Stimulated activated naive CD8-positive, alpha-beta T cell treated with anti-CD3 and anti-CD28 coated beads, Interleukin-15, Interleukin-2, amounts not matched to agents 100 U/mL and 50 U/mL, for 24 hours (primary cell): ENCODE measurements around the gene TRAPPC14.

ENCODE experiments used
- ATAC-seq: fragments of 150-1000 bp; cut with Tn5 transposase; one replicate; pipeline ENCODE4 v1.10.0; 2021
- DNase-seq: peaks from one replicate; pipeline ENCODE4 v3.0.0; 2021

Gene TRAPPC14

DNA sequence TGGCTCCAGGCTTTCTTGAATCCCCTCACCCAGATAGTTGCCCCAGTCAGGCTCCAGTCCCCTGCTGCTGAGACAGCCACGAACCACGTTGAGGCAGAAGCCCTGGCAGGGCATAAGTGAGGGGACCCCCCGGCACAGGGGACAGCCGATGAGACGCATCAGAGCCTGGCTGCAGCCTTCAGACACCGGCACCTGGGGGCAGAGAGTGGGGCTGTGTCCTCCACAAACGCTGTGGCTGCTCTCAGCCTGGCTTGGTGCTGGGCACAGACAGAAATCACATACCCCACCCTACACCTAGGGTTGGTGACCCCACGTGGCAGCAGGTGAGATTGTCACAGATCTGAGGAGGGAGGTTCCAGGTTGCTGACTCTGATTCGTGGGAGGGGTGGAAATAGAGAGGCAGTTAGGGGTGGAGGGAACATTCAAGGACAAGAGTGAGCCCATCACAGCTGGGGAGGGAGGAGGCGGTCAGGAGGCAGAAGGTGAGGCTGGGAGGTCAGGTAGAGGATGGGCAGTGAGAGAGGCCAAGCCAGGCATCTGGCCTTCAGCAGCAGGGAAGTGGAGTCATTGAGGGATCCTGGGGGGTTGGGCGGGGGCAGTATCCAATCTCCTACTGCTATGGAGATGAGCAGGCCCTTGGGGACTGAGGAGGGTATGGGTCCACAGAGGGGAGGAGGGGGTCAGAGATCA lies 15.4 kb upstream of the TRAPPC14 start:
- DNase-seq = no peak
- no peak for ATAC-seq

DNA sequence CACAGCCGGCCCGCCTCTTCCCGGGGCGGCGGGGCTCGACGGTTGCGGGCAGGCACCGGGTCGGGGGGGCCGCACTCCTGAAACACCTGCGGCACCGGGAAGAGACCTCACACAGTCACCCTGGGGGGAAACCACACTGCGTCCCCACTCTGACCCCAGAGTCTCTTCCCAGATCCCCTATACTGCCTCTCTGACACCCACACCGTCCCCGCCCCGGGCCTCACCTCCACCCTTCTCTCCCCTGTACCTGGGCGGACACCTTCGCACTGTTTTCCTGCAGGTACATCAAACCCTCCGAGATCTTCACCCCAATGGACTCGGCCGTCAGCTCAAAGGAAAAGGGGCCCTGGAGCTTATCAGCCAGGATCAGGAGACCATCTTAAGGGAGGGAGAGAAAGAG lies 13.3 kb upstream of the TRAPPC14 start:
- no peak for DNase-seq
- no peak for ATAC-seq

DNA sequence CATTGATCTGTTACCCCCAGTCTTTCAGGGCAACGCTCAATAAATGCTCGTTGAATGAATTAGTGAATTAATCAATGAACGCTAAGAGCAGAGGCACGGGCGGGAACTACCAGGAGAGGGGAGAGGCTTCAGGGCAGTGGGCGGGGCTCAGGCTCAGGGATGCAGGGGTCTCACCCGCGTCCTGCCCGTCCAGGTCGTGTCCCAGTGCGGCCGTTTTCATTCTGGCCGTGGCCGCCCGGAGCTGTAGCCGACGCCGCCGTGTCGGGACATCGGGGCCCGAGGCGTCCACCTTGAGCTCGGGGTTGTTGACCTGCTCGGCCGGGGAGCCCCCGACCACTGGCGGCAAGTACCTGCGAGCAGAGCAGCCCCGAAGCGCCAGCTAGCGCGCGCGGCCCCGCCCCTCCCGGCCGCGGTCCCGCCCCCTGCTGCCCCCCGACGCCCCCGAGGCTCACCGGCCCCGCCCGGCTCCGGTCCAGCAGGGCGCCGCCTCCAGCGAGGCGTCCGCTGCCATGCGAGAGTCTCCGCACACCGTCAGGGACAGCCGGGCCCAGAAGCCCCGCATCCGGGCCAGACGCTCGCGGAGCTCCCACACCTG lies 12.7 kb upstream of the TRAPPC14 start:
- peak; percentile 41 for DNase-seq

DNA sequence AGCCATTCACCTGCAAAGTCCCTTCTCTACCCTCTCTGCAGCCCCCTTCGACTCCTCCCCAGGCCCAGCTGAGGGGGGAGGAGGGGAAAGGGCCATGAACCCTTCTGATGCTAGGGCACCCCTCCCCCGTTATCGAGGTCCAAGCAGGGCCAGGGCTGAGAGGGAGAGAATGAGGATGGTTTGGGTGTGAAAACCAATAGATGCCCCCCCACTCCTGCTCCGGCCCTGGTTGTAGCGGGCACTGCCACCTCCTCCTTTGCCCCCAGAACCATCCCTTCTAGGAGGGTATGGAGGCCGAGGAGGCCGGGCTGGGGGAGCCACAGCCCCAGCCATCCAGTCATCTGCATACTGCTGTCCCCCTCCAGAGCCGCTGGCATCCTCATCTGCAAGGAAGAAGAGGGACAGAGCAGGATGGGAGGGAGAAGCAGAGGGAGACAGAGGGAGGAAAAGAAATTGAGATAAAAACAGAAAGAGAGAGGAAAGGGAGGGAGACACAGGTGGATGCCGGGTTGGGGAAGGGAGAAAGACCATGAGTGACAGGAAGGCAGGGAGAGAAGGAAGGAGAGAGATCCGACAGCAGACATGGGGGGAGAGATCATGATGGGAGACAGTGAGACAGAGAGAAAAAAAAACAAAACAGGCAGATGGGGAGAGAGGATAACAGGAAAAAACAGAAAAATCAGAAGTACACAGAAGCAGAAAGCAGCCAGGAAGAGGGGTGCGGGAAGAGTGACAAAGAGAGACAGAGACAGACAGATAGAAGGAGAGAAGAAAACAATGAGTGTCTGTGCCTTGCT lies 11.8 kb upstream of the TRAPPC14 start:
- ATAC-seq (no peak), DNase-seq (no peak)

More for the DNA sequence above, 12.7 kb upstream of the TRAPPC14 start:
- peak; percentile 17 for ATAC-seq

DNA sequence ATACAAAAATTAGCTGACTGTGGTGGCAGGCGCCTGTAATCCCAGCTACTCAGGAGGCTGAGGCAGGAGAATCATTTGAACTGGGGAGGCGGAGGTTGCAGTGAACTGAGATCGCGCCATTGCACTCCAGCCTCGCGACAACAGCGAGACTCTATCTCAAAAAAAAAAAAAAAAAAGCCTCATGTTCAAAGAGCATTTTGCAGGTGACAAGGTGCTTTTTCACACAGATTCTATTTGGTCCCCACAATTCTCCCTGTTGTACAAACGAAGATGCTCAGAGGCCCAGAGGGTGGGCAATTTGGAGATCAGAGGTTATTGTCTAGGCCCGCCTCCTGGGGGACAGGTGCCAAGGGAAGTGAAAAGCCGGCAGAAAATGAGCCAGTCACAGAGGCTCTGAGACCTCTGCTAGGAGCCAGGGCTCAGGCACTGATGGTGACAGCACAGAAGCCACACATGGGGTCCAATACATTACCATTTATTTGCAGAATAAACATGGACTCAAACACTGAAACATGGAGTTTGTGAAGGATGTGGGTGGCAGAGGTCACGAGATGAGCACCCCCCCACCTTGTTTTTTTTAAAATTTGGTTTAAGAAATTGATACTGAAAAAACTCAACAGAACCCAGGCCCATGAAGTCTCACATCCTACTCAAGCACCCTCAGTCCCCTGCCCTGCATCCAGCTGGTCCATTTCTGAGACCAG lies 10.8 kb upstream of the TRAPPC14 start:
- no peak for ATAC-seq

DNA sequence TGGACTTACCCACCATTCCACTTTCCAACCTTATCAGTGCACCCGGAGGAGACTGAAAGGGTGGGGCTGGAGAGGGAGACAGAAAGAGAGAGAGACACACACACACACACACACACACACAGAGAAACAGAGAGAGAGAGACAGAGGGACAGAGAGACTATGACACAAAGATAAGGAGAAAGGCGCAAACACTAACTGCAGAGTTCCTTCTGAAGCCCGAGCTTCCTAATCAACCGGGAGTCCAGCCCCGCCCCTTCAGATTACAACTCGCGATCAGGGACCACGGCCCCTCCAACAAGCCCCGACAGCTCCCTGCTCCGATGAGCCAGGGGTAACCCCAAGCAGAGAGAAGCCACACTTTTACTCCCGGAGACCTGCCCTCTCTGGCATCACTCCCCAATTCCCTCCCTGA lies 9.4 kb upstream of the TRAPPC14 start:
- DNase-seq (no peak), ATAC-seq (no peak)

More for the DNA sequence above, 10.8 kb upstream of the TRAPPC14 start:
- DNase-seq = no peak

DNA sequence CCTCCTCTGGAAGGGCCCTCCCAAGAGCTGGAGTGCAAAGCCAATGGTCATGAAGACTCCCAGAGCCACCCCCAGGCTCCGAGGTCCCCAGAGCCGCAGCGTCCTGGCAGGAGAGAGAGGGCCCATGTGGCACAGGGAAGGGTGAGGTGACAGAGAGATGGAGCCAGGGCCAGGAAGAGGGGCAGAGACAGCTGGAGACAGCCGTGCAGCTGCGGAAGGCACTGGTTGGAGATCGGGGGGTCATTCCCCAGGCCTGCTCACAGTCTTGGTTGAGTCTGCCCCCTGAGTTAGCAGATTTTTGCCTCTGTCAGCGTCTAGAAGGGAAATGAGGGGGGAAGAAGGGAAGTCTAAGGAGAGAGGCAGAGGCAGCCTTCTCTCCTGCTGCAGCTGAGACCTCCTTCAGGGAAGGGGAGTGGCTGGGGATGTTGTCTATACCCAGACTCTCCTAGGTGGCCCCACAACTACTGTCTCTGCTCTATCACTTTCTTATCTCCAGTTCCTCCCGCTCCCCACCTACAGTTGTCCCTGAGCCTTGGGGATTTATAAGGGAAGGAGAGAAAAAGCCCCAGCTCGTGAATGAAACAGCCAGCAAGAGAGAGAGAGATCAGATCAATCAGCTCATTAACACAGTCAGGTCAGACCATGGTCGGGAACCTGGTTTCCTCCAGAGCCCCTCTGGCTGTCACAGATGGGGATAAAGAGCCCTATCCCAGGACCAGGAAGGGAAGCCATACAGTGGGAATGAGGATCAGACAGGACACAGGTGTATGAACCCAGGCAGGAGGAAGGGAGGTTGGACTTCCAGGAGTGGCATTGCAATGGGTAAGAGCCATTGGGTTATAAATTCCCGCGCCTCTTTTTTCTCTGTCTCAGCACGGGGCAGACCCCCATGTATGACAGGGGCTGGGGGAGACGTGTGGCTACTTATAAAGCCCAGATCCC lies 8.7 kb upstream of the TRAPPC14 start:
- DNase-seq (no peak), ATAC-seq (no peak)

DNA sequence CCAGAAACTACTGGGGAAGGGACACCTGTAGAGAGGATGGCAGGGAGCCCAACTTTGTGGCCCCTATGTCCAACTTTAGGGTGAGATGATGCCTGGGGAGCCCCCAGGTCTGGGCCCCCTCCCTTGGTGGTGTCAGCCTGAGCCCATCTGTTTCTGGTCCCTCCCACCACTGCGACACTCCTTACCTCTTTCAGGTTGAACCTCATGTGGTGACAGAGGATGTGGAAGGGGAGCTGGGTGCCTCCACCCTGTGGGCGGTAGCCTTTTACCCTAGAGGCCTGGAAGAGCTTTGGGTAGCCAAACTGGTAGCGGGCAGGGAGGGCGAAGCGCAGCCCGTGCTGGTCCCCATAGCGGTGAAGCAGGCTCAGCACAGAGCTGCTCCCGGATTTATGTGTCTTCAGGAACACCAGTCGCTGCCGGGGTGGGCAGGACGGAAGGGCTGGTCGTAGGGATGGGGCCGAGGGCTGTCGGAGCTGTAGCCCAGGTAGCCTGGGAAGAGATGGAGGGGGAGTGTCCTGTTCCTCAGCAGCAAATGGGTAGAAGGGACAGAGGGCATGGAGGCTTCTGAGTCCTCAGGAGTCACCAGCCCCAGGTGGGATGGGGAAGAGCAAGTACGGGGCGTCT lies 7.9 kb upstream of the TRAPPC14 start:
- DNase-seq (peak; percentile 47), ATAC-seq (peak; percentile 71)

DNA sequence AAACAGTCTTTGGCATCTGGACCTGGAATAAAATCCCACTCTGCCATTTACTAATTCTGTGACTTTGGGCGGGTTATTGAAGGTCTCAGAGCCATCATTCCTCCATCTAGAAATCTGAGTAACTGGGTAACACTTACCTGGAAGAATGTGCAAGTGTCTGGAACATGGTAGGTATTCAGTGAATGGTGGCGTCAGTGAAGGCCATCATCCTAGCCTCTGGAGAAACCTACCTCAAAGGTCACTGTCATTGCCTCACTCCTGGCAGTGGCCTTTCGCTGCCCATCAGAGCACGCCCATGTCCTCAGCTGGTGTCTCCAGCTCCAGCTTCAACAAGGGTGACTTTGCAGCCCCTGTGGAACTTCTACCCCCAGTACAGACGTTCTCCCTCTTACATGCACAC lies 5.3 kb upstream of the TRAPPC14 start:
- DNase-seq (no peak), ATAC-seq (no peak)

DNA sequence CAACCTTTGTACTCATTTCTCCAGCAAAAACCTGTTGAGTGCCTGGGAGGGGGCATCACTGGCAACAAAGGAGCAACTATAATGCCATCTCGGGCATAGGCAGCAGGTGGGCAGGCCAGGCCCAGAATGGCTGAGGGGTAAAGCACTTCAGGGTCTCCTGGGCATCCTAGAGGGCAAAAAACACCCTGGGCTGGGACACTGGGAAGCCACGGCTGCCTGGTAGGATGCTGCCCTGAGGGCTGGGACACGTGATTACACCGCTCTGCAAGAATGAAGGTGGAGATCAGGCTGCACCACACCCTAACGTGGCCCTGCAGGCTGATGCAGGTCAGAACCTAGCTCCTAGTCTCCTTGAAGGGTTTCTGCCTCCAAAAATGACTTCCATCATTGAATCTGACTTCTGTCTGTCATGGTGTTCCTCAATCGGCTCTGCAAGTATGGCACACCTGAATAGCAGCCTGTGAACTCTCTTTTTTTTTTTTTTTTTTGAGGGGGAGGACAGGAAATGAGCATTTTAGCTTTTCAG lies 4.5 kb upstream of the TRAPPC14 start:
- no peak for DNase-seq

DNA sequence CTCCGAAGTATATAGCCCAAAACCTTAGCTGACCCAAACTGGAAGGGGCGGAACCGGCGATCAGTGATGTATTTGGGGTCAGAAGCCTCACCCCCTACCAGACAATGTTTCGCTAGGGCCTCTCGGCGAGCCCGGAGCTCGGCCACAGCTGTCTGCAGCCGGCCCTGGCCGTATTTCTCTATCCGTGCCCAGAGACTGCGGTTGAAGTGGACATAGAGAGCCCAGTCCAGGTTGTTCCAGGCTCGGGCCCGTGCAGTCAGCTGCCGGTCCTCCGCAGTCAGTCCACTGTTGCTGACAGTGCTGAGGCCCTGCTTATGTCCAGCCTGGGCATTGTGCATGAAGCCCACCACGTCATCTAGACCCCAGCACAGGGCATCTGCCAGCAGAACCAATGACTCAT lies 1.5 kb upstream of the TRAPPC14 start:
- no peak for DNase-seq
- no peak for ATAC-seq

More for the DNA sequence above, 4.5 kb upstream of the TRAPPC14 start:
- no peak for ATAC-seq

DNA sequence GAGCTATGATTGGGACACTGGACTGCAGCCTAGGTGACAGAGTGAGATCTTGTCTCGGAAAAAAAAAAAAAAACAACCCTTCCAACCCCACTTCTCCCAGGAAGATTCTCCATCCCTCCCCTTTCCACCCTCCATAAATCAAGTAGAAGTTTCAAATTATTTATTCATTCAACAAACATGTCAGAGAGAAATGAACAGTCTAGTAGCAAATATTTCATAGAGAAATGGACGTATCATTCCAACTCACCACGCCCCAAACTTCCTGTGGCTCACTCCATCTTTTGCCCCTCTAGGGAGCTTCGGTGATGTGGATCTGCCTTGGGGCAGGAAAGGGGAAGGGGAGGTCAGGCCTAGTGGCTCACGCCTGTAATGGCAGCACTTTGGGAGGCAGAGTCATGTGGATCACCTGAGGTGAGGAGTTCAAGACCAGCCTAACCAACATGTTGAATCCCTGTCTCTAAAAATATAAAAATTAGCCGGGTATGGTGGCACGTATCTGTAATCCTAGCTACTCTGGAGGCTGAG lies 638 bp upstream of the TRAPPC14 start:
- DNase-seq (no peak), ATAC-seq (no peak)

DNA sequence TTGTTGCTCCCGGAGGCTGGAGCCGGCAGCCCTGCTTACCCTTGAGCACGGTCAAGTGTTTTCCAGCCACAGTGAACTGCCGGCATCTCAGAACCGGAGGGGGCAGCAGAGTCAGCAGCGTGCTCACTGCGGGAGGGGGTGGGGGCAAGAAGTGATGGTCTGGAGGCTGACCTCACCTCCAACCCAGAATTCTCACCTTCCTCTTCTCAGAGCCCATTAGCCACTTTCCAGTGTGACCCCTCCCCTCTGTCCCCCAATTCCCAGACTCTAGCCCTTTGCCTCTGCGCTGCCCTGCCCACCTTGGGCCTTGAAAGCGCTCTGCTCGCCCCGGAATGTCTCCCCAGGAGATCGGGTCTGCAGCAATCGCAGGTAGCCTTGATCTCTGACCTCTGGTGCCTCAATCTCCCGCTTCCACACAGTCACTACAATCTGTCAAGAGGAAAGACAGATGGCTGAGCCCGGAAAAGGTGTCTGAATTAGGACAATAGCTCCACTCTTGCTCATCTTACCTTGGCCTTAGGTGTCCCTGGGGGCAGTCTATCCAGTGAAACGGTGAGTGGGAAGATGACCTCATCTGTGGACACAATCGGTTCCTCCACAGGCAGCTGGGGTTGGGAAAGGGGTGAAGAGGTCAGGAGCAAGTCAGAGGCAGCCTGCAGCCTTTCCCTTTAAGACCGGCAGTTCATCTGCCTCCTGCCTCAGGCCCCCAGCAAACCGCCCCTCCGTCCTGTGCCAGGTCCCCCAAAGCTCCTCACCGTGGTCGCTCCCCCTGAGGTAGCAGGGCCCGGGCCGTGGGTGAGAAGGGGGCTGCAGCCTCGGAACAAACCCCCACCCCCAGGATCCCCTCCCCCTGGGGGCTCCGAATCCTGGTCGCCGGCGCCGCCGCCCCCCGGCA lies 942 bp downstream of the TRAPPC14 start:
- no peak for ATAC-seq
- DNase-seq = peak; percentile 33

DNA sequence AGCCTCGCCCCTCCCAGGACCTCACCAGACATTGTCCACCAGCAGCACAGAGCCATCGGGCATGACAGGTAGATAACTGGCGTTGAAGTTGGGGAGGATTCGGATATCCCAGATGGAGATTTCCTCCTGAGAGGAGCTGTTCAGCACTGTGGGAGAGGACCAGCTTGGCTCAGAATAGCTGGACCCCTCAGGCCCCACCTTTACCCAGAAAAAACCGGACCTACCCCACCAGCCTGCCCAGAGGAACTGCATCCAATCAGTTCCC lies 1.5 kb downstream of the TRAPPC14 start:
- ATAC-seq (no peak), DNase-seq (no peak)

DNA sequence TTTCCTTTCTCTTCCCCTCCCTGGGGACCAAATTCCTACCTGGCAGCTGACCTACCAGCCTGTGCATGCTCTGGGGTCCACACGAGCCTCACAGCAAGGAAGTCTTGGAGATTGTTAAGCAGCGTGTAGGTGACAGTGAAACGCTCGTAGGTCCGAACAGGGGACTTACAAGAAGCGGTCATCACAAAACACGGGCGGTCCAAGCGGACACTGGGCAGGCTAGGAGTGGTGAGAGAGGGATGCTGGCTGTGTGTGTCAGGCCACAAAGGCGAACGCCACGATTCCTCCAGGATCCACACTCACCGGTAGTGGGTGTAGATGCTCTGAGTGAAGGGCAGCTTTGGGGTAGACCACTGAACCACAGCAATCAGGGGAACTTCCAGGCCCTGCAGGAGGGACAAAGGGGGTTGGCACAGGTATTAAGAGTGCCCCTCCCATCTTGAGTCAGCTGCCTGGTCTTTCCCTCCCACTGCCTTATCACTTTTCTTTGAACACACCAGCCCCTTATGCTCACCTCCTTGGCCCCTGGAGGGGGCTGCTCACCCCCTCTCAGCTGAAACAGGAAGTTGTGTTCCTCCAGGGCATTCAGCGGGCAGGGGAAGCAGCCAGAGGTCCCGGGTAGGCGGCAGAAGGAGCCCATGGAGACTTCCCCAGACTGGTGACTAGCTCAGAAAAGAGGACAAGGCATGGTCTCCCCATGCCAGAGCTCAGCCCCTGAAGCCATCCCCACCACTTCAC lies 2.0 kb downstream of the TRAPPC14 start:
- peak; percentile 52 for DNase-seq
- ATAC-seq = peak; percentile 60

DNA sequence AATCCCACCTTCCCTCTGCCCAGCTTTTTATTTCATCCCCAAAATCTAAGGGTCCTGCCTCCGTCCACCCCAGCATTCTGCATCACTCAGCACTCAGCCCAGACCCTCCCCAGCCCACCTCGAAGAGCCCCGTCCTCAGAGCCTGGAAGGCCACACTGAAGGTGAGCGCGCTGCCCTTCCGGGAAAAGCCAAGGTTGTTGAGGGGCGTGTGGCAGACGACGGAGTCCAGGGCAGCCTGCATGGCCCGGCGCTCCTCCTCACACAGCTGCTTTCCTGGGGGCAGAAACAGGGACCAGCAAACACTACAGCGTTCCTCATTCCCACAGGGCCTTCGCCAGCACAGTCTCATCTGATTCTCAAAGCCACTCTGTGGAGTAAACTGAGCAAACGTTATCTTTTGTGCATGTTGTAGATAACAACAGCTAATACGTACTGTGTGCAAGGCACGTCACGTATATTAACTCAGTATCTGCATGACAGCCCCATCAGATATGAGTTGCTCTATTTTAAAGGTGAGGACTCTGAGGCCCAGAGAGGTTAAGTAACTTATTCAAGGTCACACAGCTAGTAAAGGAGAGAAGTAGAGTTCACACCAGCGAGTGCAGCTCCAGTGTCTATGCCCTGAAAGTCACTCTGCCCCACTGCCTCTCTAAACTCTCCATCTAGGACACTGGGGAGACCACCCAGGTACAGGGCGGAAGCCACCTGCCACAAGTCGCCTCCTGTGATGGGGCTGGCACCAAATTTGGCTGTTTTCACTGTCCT lies 2.8 kb downstream of the TRAPPC14 start:
- no peak for ATAC-seq
- DNase-seq = no peak

DNA sequence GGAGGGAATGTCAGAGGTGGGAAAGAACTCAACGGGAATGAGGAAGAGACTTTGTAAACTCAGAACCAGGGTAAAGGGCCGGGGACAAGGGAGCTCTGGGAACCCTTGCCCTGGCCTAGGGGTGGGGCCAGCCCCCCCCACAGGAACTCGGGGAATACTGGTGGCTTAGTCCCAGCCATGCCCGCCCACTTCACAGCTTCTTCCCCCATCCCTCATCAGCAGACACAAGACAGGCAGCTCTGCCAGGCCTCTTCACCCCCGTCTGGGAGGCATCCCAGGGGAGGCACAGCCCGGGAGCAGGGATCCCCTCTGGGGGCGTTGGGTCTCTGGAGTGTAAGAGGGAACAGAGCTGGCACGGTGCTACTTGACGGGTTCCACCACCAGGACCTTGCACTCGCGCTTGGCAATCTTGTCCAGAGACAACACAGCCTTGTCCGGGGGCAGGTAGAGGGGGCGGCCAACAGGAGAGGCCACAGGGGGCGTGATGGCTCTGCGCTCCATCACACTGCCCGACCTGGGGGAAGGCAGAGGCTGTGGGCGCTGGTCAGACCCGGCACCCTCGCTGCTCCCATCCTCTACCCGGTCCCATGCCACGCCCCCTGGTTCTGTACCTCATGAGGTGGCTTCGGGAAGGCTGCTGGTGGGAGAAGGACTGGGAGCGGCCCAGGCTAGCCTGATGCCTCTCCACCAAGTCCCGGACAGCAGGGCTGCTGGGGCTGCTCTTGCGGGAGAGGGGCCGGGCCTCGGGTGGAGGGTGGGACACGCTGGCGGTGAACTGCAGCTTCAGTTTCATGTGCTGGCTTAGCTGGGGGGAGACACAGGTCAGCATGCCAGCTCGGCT lies 3.7 kb downstream of the TRAPPC14 start:
- DNase-seq (no peak), ATAC-seq (no peak)
